ENCODE measurements around the gene ANKRD49.

ANKRD49 gene

GRCh38 chr11:94507485-94507884, 13.7 kb downstream of the ANKRD49 start:
- DNase-seq (ENCODE audit: low read depth), result peak; percentile 24

- peak; percentile 66 for DNase-seq (ENCODE audit: low read depth)
These were observed 18.4 kb downstream of the ANKRD49 start, which contains the start of gene C11orf97 for GRCh38 chr11:94511932-94512781. C11orf97 (plus strand) TSS chr11:94512461; CDS start chr11:94512529, 68 bp downstream.

GRCh38 chr11:94513091-94513490, 19.3 kb downstream of the ANKRD49 start:
- DNase-seq (ENCODE audit: low read depth), result no peak

- DNase-seq (ENCODE audit: low read depth), result no peak
These were observed 21.6 kb downstream of the ANKRD49 start for GRCh38 chr11:94515398-94515797.

- DNase-seq (ENCODE audit: low read depth), result no peak
These were observed 22.9 kb downstream of the ANKRD49 start for GRCh38 chr11:94516725-94517124.

- DNase-seq (ENCODE audit: low read depth), result no peak
These were observed 24.5 kb downstream of the ANKRD49 start for GRCh38 chr11:94518300-94518699.

GRCh38 chr11:94519478-94520084, 25.8 kb downstream of the ANKRD49 start:
- peak; percentile 47 for DNase-seq (ENCODE audit: low read depth)

GRCh38 chr11:94521684-94522083, 27.9 kb downstream of the ANKRD49 start:
- DNase-seq (ENCODE audit: low read depth), result peak; percentile 41

GRCh38 chr11:94524341-94524740, 30.6 kb downstream of the ANKRD49 start:
- no peak for DNase-seq (ENCODE audit: low read depth)

- peak; percentile 80 for DNase-seq (ENCODE audit: low read depth)
These were observed 32.0 kb downstream of the ANKRD49 start for GRCh38 chr11:94525546-94526324.

GRCh38 chr11:94526645-94527438, 33.1 kb downstream of the ANKRD49 start:
- DNase-seq (ENCODE audit: low read depth), result peak; percentile 17

- DNase-seq (ENCODE audit: low read depth), result peak; percentile 46
These were observed 34.8 kb downstream of the ANKRD49 start for GRCh38 chr11:94528551-94528950.

GRCh38 chr11:94532211-94532610, 38.4 kb downstream of the ANKRD49 start:
- DNase-seq (ENCODE audit: low read depth), result no peak

- no peak for DNase-seq (ENCODE audit: low read depth)
These were observed 39.4 kb downstream of the ANKRD49 start for GRCh38 chr11:94533206-94533605.

GRCh38 chr11:94533696-94534630, 40.2 kb downstream of the ANKRD49 start:
- no peak for DNase-seq (ENCODE audit: low read depth)

- DNase-seq (ENCODE audit: low read depth), result no peak
These were observed 42.6 kb downstream of the ANKRD49 start for GRCh38 chr11:94536386-94536785.

- peak; percentile 84 for DNase-seq (ENCODE audit: low read depth)
These were observed 43.3 kb downstream of the ANKRD49 start for GRCh38 chr11:94537031-94537600.

- no peak for DNase-seq (ENCODE audit: low read depth)
These were observed 45.6 kb downstream of the ANKRD49 start for GRCh38 chr11:94539420-94539819.

GRCh38 chr11:94543695-94544645, 50.2 kb downstream of the ANKRD49 start, which contains the start of gene FUT4:
FUT4 (plus strand) TSS chr11:94543921; CDS start chr11:94544134, 213 bp downstream.
- DNase-seq (ENCODE audit: low read depth), result peak; percentile 79

Data from EH (cell line).